ENCODE measurements around the gene SGIP1.
"Not testable (repeated sequence)": the region's sequence is repeated elsewhere in the genome, so short reads cannot be mapped to it uniquely, and the experiment has no call there.

Gene SGIP1

DNA sequence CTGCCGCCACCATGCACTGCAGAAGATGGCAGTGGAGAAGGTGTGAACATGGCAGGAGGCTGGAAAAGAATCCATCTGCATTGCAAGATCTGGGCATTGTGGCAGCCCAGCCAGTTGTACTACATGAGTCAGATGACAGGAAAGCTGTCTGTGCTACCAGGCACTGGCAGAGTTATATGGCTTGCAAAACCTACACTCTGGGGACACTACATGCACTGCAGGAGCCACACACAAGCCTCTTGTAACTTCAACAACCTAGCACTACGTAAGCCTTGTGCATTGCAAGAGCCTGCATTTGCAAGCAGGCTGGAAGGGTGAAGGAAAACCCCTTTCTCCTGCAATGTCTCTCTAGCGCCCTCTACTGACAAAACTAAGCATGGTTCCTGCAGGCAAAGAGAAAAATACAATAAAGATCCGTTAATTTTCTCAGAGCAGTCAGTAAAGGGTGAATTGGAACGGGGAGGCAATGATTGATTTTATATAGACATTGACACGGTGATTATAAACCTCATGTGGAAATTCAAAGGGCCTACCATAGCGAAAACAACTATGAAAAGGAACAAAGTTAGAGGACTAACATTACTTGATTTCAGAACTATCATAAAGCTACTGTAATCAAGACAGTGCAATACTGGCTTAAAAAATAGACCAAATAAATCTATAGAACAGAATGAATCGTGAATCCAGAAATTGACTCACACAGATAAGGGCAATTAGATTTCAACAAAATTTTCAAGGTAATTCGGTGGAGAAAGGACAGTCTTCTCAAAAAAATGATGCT, 192.1 kb downstream of the SGIP1 start:
- peak in 1 of 2 donors; percentile 19 for DNase-seq (ENCODE audit: low read depth in 1 of 2, low spot score in 1 of 2)

DNA sequence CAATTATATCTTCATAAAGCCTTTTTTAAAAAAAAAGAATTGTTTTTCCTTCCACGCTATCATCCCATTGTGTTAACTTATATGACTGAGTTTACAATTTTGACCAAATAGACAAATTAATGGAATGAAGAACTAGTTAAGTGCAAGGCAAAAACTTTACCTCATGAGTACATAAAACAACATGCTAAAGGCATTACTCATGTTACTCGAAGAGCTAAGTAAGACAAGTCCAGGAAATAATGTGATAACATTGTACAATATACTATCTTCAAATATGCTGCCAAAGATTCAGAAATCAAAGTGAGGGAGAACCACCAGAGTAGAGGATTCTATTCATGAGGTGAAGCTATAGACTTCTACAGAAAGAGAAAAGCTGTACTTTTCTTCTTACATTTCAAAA, 194.1 kb downstream of the SGIP1 start:
- no peak for DNase-seq (ENCODE audit: low read depth in 1 of 2, low spot score in 1 of 2)

DNA sequence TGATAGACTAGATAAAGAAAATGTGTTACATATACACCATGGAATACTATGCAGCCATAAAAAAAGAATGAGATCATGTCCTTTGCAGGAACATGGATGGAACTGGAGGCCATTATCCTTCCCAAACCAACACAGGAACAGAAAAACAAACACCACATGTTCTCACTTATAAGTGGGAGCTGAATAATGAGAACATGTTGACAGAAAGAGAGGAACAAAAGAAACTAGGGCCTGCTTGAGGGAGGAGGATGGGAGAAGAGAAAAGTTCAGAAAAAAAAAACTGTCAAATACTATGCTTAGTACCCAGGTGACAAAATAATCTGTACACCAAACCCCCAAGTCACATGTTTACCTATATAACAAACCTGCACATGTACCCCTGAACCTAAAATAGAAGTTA, 194.8 kb downstream of the SGIP1 start:
- not testable (repeated sequence) for DNase-seq (ENCODE audit: low read depth in 1 of 2, low spot score in 1 of 2)

DNA sequence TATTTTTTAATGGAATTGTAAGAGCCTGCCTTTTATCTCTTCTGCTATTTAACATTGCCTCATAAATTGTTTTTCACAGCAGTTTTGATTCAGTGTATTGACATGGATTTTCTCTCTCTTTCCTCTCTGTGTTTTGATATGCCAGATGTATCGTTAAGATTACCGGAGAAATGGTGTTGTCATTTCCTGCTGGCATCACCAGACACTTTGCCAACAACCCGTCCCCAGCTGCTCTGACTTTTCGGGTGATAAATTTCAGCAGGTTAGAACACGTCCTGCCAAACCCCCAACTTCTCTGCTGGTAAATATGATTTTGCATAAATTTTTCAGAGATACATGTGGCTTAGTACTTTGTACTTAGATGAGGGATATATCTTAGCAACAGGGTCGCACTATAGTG, 195.2 kb downstream of the SGIP1 start:
- DNase-seq (ENCODE audit: low read depth in 1 of 2, low spot score in 1 of 2), result no peak

DNA sequence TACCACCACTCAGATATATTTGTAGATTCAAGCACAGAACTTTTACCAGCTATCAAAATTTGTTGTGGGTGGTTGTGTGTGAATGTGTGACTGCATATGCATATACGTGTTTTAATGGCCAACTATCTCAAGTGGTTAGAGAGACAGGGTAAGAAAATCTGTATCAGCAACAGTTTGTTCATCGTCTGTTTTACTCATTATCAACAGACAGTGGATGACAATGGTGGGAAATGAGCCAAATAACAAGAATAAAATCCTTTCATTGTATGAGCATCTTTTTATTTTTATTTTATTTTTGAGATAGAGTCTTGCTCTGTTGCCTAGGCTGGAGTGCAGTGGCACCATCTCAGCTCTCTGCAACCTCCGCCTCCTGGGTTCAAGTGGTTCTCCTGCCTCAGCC, 195.6 kb downstream of the SGIP1 start:
- no peak for DNase-seq (ENCODE audit: low read depth in 1 of 2, low spot score in 1 of 2)

DNA sequence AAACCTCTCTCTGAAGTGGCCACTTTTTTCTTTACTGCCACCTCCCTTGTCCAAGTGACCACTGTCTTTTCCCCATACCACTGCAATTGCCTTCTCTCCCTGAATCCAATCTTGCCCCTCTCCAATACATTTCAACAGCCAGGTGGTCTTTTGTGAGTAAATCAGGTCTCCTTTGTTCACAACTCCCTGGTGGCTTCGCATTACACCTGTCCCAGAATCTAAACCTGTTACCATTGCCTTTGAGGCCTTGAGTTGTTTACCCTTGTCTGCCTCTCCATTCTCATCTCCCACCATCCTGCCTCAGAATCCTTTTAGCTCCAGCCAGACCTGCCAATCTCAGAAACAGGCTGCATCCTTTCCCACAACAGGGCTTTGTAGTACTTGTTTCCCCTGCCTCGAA, 196.5 kb downstream of the SGIP1 start:
- DNase-seq (ENCODE audit: low read depth in 1 of 2, low spot score in 1 of 2), result no peak

DNA sequence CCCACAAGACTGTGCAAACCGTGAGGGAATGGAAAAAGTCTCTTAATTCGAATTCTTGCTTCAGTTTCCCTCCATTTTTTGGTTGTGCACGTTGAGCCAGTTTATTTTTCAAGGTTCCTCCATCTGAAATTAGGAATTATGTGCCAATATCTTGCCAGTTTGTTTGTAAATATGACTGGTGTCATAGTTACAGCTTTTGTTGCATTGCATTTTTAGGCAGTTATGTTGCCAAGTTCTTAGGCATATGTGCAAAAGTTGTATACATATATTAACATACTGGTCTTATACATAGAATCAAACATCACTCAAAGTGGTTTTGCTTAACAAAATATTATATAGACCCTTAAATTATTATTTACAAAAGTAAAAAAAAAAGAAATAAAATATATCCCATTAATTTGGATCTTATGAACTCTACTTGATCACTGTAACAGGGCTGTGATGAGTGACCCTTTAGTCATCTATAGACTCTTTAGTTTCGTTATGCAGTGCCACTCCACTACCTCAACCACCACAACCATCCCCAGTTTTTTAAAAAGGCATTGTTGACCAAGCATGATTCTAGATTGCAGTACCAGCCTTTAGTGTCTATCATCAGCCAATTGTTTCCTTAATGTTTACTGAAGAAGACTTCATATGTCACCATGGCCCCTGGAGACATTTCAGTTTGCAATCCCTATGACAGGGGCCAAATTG, 197.4 kb downstream of the SGIP1 start:
- DNase-seq (ENCODE audit: low read depth in 1 of 2, low spot score in 1 of 2), result no peak

DNA sequence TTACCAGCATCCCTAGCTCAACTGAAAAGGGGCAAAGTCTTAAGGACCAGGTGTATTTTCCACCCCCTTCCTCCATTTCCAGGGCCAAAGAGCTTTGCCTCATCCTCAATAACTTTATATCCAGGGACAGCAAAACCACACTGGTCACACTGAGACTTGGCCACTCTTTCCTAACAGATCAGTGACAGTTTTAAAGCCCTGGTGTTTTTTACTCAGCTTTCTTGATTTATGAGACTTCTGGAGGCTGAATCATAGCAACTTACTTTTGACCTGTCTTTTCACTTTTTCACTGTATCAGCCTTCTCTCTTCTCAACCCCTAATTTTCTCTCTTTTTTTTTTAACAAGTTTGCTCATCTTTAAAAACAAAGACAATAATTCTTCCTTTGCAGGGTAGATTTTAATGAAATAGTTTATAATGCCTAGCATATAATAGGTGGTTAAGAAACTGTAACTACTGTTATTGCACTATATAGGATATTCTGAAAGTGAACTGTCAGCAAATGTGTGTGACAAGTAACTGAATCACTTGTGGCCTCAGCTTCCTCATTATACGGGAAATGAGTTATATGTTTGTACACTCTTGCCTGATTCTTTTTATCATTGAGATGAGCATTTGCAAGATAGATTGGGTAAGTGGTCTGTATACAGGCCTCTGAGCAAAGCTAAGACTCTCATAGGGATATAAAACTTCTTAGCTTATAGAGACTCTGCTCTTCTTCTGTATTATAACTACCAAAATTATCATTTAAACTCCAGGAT, 198.6 kb downstream of the SGIP1 start:
- DNase-seq (ENCODE audit: low read depth in 1 of 2, low spot score in 1 of 2), result no peak

DNA sequence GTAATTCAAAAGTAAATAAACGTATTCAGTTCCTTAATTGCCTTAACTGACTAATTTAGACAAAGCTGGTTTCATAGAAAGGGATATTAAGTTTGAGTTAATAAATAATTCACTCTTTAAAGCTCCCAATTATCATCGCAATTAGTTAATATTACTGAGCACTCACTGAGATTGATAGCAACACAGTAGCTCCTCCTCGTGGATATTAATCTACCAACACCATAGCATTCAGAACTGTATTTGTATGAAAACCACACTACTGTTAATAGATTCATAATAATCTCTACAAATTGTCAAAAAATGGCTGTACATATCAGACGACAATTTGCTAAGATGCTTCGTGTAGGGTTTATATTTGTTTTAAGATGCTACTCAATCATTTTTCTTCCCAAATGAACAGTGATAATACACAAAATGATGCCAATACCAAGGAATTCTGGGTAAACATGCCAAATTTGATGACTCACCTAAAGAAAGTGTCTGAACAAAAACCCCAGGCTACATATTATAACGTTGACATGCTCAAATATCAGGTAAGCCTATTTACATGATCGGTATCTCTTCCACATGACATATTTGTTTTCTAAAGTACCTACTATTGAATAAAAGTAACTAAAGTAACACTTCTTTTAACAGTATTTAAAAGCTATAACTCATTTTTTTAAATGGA, 199.5 kb downstream of the SGIP1 start:
- no peak for DNase-seq (ENCODE audit: low read depth in 1 of 2, low spot score in 1 of 2)

DNA sequence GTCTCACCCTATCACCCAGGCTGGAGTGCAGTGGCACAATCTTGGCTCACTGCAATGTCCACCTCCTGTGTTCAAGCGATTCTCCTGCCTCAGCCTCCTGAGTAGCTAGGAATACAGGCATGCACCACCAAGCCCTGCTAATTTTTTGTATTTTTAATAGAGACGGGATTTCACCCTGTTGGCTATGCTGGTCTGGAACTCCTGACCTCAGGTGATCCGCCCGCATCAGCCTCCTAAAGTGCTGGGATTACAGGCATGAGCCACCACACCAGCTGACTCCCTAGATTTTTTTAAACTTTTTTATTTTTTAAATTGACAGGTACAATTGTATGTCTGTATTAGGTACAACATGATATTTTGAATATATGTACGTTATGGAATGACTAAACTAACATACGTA, 200.6 kb downstream of the SGIP1 start:
- DNase-seq (ENCODE audit: low read depth in 1 of 2, low spot score in 1 of 2), result not testable (repeated sequence)

DNA sequence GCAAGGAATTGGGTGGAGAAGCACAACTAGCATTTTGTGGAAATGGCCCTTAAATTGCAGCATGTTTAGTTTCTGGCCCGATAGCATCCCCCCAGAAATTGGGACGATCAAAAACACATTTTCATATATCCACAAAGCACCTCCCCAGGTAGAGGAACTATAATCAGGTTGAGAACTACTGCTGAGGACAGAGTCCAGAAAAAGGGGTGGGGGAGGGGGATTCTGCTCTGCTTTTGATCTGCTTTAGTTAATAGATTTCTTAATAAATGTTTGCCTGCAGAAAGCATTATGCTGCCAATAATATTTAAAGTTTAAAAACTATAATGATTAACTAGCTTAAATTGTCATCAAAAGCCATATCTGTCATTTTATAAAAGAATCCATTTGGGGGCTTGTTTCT, 203.9 kb downstream of the SGIP1 start:
- no peak for DNase-seq (ENCODE audit: low read depth in 1 of 2, low spot score in 1 of 2)

DNA sequence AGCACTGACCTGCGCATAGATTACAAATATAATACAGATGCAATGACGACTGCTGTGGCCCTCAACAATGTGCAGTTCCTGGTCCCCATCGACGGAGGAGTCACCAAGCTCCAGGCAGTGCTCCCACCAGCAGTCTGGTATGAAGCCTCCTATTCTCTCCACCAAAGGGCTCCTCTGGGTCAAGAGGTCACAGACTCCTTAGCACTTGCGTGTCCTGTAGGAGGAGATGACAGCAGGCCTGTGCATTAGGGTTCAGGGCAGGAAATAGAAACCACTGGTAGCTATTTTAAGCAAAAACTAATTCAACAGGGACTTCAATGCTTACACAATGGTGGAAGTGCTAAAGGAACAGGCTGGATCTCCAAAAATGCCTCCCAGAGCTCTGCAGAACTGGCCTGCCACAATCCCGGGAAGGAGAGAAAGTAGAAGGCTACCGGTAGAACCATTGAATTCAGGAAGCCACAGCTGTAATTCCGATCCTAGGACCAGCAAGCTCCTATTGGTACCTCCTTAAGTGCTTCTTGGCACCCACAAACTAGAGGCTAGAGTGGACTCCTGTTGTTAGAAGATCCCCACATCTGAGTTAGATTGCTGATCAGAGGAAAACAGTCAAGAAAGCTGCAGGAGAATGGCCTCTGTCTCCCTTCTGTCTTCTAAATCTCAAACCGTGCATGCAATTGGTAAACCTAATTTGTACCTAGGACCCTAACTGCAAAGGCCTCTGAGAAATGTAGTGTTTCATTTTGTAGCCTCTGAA, 205.6 kb downstream of the SGIP1 start:
- DNase-seq (ENCODE audit: low read depth in 1 of 2, low spot score in 1 of 2), result no peak

DNA sequence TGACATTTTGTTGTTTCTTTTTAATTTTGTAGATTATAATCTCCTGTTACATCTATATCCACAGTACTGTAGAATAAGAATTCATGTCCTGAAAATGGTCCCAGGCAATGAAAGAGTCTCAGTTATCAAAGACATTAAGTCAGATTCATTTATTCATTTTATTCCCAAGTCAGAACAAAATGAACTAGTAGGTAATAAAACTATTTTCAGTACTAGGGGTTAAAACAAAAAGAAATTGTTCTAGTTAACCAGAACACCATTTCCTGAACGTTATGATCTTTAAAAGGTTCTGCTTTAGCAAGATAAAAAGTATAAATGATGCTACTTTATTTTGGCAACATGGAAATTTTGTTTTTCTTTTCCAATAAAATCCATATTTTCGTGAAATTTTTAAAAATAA, 211.5 kb downstream of the SGIP1 start:
- DNase-seq (ENCODE audit: low read depth in 1 of 2, low spot score in 1 of 2), result no peak

DNA sequence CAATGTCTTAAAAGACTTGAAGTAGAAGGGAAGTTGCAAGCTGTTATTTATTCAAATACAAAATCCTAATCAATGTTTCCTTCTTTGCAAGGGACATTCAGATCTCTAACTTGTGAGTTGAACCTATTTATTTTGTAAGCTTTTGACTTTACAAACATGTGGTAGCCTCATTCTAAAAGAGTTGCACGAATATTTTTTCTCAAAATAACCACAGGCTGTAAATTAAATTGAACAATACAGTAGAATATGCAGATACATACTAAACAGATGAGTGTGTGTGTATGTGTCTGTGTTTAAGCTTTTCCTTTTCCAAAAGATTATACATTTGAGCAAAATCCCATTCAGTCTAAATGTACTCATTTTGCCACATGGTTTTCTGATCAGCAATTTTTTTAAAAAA, 213.5 kb downstream of the SGIP1 start:
- no peak for DNase-seq (ENCODE audit: low read depth in 1 of 2, low spot score in 1 of 2)

DNA sequence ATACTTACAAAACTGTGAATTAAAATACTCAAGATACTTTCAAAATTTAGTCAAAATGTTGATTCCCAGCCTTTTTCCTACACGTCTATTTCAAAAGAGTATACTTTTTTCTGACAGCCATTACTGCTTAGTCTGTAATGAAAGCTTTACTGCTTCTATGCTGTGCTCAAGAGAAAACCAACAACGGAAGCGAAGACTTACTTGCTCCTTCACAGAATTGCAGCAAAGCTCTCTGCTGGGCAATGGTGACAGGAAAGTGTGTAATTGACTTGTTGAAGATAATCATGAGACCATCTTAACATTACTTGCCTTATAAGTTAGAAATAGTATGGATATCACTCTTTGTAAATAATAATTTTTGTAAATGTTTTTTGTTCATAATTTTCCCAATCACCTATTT, 216.6 kb downstream of the SGIP1 start:
- no peak for DNase-seq (ENCODE audit: low read depth in 1 of 2, low spot score in 1 of 2)

DNA sequence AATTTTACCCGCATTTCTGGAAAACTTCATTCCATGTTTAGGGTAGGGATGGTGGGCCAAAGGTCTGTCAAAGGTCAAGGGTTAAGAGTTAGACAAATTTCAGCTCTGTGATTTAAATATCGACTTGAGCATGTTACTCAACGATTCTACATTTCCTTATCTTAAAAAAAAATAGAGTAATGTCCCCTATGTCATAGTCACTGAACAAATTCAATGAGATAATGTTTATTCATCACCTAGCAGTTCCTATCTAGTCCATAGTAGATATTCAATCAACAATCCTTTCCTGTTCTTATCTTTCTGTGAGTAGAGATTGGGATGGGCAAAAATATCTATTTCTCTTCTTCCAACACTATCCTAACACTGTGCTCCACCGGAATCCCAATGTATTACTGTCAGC, 217.2 kb downstream of the SGIP1 start:
- no peak for DNase-seq (ENCODE audit: low read depth in 1 of 2, low spot score in 1 of 2)

DNA sequence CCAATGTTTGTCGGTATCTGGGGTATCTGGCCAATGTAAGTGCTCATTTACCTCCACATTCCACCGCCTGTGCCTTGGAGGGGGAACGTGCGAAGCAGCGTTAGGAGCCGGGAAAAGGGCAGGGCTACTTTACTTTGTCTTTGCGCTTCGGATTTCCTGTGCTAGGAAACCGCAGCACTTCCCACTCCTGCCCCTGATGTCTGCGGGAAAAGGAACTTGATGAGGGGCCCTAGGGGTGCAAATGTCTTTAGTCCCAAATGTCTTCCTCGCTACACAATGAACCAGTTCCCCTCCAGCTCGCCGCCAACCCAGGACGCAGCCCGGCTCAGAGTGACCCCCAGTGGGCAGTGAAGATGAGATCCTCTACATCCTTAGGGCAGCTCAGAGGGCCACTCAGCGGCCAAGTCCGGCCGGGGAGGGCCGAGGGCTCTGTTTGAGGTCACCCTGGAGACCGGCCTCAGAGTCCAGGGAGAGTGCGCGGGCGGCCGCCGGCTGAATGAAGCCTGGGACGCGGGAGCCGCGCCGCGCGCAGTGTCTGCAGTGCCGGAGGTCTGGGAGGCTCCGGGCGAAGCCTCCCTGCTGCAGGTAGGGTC, 218.1 kb downstream of the SGIP1 start, which contains the start of gene DYNLT5:
Gene DYNLT5 (plus strand): TSS at position 460 of the 593 bp plus-strand sequence. CDS start 2,200 bp downstream, outside the sequence.
- no peak for DNase-seq (ENCODE audit: low read depth in 1 of 2, low spot score in 1 of 2)

DNA sequence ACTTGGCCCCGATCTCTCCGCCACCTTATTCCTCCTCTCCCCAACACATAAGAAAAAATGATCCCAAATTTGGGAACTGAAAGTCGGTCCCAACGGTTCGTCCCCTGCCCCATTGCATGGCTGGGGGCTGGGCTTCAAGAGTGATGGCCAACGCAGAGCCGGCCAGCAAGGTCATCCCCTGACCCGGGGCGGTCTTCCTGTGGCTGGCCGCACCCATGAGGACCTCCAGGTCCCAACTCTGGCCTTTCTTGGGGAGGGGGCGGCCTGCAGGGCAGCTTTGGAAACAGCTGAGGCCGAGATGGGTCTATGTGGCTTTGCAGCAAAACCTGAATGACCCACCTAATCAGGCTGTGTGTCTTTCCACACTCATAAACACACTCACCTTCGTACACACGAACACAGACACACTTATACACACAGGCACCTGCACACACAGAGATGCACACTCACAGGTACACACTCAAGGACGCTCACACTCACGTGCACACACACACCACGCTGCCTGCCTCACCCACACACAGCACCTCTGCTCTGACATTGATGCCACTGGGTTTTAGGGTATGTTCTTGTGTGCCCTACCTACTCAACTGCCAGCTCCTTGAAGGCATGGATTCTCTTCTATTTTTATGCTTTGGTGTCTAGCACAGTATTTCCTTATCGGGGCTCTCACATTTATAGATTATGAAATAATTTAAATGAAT, 218.9 kb downstream of the SGIP1 start:
- DNase-seq (ENCODE audit: low read depth in 1 of 2, low spot score in 1 of 2), result no peak

DNA sequence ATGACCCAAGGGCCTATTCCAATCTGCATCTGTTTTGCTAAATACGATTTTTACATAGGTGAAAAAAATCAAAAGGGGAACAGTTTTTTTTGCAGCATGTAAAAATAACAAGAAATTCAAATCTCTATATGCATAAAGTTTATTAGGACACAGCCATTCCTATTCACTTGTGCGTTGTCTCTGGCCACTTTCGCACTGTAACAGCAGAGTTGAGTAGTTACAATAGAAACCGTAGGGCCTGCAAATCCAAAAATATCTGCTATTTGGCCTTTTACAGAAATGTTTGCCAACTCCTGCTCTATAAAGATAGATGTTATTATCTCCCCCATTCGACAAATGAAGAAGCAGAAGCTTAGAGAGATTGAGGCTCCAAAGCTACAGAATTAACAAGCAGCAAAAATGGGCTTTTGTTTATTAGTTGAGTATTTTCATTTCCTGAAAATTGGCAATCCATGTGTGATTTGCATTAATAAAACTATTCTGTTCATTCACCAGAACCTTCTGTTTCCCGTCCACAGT, 223.8 kb downstream of the SGIP1 start:
- no peak for DNase-seq (ENCODE audit: low read depth in 1 of 2, low spot score in 1 of 2)
